ENCODE measurements around the gene CHAC2.

DNA sequence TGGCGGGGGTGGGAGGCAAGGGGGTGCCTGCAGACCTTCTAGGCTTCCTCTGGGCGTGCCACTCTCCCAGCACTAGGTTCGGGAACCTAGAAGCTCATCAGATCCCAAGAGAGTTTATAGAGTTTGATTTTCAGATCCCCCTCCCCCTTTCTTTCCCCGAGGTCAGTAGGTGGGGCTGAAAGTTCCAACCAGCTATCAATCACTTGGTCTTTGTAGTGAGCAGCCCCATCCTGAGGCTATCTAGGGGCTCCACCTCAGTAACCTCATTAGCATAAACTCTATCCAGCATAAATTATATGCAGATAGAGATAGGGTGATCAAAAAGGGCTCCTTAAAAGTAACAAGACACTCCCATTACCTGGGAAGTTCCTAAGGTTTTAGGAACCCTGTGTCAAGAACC, 52.0 kb downstream of the CHAC2 start:
- TF ChIP-seq, protein P1, sequence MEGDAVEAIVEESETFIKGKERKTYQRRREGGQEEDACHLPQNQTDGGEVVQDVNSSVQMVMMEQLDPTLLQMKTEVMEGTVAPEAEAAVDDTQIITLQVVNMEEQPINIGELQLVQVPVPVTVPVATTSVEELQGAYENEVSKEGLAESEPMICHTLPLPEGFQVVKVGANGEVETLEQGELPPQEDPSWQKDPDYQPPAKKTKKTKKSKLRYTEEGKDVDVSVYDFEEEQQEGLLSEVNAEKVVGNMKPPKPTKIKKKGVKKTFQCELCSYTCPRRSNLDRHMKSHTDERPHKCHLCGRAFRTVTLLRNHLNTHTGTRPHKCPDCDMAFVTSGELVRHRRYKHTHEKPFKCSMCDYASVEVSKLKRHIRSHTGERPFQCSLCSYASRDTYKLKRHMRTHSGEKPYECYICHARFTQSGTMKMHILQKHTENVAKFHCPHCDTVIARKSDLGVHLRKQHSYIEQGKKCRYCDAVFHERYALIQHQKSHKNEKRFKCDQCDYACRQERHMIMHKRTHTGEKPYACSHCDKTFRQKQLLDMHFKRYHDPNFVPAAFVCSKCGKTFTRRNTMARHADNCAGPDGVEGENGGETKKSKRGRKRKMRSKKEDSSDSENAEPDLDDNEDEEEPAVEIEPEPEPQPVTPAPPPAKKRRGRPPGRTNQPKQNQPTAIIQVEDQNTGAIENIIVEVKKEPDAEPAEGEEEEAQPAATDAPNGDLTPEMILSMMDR (IDR thresholded peaks at IDR 0.05; ENCODE audit: low read length): no peak
- TF ChIP-seq EZH2 (IDR thresholded peaks at IDR 0.05; ENCODE audit: borderline replicate concordance, low read length): no peak
